NT2/D1 (cell line): ENCODE results near the gene HPCAL4.

Experiments
- SUZ12 ChIP-seq: IDR thresholded peaks from 2 replicates; pipeline ENCODE4 v1.6.1; 2011; ENCODE audit not compliant: insufficient read length, insufficient read depth; ENCODE audit errors: extremely low read depth
- YY1 ChIP-seq: IDR thresholded peaks from 2 replicates; pipeline ENCODE4 v1.6.1; 2011; ENCODE audit not compliant: insufficient read length, insufficient read depth

DNA sequence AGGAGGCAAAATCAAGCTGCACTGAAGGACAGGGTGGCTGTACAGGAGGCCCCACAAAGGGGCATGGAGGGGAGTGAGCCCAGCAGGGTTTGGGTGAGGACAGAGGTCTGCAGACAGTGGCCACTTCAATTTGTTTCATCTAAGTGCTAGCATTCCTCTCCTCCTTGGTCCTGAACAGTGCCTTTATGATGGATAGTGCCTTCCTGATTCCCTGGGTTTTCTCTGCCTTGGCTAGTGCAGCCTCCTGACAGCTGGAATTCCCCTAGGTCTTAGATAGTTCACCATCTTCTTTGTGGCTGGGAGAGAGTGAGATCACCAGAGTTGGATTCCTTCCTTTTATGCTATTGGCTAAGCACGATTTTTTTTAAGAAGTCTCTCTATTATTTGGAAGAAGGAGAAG lies 3.8 kb upstream of the HPCAL4 start:
- TF ChIP-seq YY1, result no peak
- TF ChIP-seq SUZ12, result peak; percentile 40
